Thoracic aorta (tissue), 2 donors: ENCODE data around the gene TMEM184B. TPM values are rescaled to one million over a fixed set of nuclear protein-coding genes. Genes with fewer than 3 reads are reported as not detected.
A peak's percentile ranks its signal among the peaks of the same experiment; 100 is the strongest.

Source experiments
- ATAC-seq: fragments of 150-250 bp; one replicate; pipeline ENCODE4 v1.8.0; 2017; ENCODE audit warnings: low read depth; ENCODE audit not compliant: insufficient number of reproducible peaks, low FRiP score
- DNase-seq: peaks from one replicate; pipeline ENCODE4 v3.0.0-alpha.2; 2020; ENCODE audit warnings: low spot score
- H3K27ac ChIP-seq, 2 donors: fragments of 200-600 bp; sonication (generic); 1 replicate in 1 of 2; 2 replicates in 1 of 2; pipeline ENCODE4 v1.5.1; 2016; ENCODE audit warnings: mild to moderate bottlenecking in 2 of 2, moderate library complexity in 2 of 2
- H3K27me3 ChIP-seq: fragments of 200-600 bp; sonication (generic); replicated peaks from 2 replicates; pipeline ENCODE4 v1.6.0; 2016; ENCODE audit warnings: mild to moderate bottlenecking; ENCODE audit not compliant: insufficient read depth
- H3K36me3 ChIP-seq: fragments of 200-600 bp; sonication (generic); one replicate; pipeline ENCODE4 v1.5.1; 2016
- H3K4me1 ChIP-seq, 2 donors: fragments of 200-600 bp; sonication (generic); 1 replicate in 1 of 2; 2 replicates in 1 of 2; pipeline versions ENCODE4 v1.5.1 to v1.6.0; 2016; ENCODE audit warnings: low read depth in 2 of 2, mild to moderate bottlenecking in 1 of 2; ENCODE audit not compliant: control insufficient read depth in 1 of 2
- H3K4me3 ChIP-seq: fragments of 200-600 bp; sonication (generic); 2 replicates; pipeline ENCODE4 v1.5.1; 2016; ENCODE audit warnings: mild to moderate bottlenecking
- H3K9me3 ChIP-seq: fragments of 200-600 bp; sonication (generic); 2 replicates; pipeline ENCODE4 v1.5.1; 2016
- total RNA-seq, 2 donors: library from RNA; depleted of rRNA; stranded (reverse); fragments of >200 nt; gene quantifications; one replicate each; pipeline versions ENCODE4 v1.1.0 to v1.2.3, GENCODE V29; 2016
- TF ChIP-seq, protein P1 (sequence below): fragments of 200-600 bp; sonication (generic); IDR thresholded peaks from one replicate; pipeline ENCODE4 v1.5.1; 2019; ENCODE audit warnings: antibody characterized with exemption

The TMEM184B gene
- total RNA-seq, 2 donors from 2014 or later = 134 to 254 TPM

DNA sequence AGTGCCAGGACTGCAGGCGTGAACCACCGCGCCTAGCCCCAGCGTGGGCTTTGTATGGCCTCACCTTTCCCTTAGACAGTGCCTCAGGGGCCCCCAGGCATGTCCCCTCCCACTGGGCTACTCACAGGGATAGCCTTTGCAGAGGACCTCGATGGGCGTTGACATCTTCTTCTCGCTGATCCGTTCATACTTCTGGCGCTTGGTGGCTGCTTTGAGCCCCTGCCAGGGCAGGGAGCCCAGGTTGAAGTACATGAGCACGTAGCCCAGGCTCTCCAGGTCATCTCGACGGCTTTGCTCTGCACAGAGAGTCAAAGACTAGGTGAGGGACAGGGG, 26.9 kb upstream of the TMEM184B start:
- Histone ChIP-seq H3K27me3 (no peaks in the 10 kb centered on the region), H3K4me1 (peaks cover 12 to 33% of the 10 kb centered on the region in 2 donors), H3K27ac (no peak overlapping the region), H3K36me3 (peaks cover 76% of the 10 kb centered on the region), H3K4me3 (no peak overlapping the region), H3K9me3 (no peaks in the 10 kb centered on the region)
- TF ChIP-seq, protein P1, sequence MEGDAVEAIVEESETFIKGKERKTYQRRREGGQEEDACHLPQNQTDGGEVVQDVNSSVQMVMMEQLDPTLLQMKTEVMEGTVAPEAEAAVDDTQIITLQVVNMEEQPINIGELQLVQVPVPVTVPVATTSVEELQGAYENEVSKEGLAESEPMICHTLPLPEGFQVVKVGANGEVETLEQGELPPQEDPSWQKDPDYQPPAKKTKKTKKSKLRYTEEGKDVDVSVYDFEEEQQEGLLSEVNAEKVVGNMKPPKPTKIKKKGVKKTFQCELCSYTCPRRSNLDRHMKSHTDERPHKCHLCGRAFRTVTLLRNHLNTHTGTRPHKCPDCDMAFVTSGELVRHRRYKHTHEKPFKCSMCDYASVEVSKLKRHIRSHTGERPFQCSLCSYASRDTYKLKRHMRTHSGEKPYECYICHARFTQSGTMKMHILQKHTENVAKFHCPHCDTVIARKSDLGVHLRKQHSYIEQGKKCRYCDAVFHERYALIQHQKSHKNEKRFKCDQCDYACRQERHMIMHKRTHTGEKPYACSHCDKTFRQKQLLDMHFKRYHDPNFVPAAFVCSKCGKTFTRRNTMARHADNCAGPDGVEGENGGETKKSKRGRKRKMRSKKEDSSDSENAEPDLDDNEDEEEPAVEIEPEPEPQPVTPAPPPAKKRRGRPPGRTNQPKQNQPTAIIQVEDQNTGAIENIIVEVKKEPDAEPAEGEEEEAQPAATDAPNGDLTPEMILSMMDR = no peak
- ATAC-seq (no peak), DNase-seq (no peak)

DNA sequence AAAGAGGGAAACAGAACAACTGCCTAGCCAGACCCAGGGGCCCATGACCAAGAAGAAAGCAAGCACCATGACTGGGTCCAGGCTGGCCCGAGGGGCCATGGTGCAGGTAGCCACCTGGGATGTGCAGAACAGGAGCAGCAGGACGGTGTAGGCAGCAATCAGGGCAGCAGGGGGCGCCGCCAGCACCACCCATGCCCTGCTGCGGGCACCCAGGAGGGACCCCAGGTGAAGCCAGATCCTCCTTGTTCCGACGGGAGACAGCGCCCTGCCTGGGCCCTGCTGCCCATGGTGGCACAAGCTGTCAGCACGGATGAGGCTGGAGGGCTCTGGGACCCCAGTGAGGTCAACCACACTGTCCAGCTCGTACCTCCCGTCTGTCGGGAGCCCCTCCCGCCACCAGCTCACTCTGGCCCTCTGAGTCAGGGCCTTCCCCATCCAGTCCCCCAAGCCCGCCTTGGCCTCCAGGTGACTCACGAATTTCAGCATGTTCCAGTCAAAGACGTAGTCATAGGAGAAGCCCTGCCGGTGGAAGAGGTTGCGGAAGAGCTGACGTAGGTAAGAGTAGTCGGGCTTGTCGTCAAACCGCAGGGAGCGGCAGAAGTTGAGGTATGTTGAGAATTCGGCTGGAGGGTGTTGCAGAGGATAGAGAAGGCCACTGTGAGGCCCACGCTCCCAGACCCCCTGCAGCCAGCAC, 25.6 kb upstream of the TMEM184B start:
- no peaks in the 10 kb centered on the region for H3K27me3 ChIP-seq
- ATAC-seq (no peak), DNase-seq (no peak)
- TF ChIP-seq, protein P1 = peak; percentile 26
- H3K27ac ChIP-seq = no peak overlapping the region
- peaks cover 84% of the 10 kb centered on the region for H3K36me3 ChIP-seq
- H3K4me1 ChIP-seq = peaks cover under 1 to 20% of the 10 kb centered on the region in 2 donors
- H3K9me3 ChIP-seq = no peaks in the 10 kb centered on the region
- no peak overlapping the region for H3K4me3 ChIP-seq

DNA sequence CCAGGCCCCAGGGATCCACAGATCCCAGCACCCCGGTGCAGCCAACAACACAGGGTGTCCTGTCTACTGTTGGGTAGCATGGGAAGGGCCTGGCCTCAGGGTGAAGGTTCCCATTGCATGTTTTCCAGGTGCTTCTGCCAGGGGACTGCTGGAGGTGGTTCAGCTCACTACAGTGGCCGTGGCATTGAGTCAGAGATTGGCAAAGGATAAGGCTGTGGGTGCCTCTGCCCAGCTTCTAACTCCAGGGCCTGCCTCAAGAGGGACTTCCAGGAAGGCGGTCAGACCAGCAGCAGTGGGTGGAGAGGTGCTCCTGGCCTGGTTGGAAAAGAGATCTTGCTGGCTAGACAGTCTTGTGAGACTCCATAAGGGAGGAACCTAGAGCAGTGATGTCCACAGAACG, 23.6 kb upstream of the TMEM184B start:
- ATAC-seq = peak; percentile 21
- H3K36me3 ChIP-seq = peaks cover 84% of the 10 kb centered on the region
- no peak for DNase-seq
- no peaks in the 10 kb centered on the region for H3K27me3 ChIP-seq
- peak overlapping the region in 1 of 2 donors; percentile 13 for H3K27ac ChIP-seq
- H3K4me1 ChIP-seq = peaks cover 0 to 9% of the 10 kb centered on the region in 2 donors
- no peaks in the 10 kb centered on the region for H3K9me3 ChIP-seq
- TF ChIP-seq, protein P1 = no peak
- H3K4me3 ChIP-seq = no peak overlapping the region

DNA sequence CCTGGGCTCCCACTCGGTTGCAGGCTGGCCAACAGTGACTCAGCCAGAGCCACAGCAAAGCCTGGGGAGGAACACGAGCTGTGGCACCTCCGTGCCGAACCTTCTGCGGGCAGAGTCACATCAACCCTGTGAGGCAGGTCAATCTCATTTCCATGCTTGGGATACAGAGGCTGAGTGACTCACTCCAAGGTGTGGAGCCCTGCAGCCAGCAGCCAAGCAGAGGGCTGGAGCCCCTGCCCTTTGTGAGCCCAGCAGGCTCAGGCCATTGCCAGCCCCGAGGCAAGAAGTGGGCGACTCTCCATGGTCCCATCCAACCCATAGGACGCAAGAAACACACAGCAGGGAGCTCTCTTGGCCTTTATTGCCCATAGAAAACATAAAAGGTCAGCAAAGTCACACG, 23.1 kb upstream of the TMEM184B start:
- Histone ChIP-seq H3K4me3 (no peak overlapping the region), H3K36me3 (peaks cover 79% of the 10 kb centered on the region), H3K9me3 (no peaks in the 10 kb centered on the region), H3K27me3 (no peaks in the 10 kb centered on the region), H3K4me1 (peaks cover 0 to 9% of the 10 kb centered on the region in 2 donors), H3K27ac (no peak overlapping the region)
- TF ChIP-seq, protein P1 = no peak
- DNase-seq (no peak), ATAC-seq (no peak)

DNA sequence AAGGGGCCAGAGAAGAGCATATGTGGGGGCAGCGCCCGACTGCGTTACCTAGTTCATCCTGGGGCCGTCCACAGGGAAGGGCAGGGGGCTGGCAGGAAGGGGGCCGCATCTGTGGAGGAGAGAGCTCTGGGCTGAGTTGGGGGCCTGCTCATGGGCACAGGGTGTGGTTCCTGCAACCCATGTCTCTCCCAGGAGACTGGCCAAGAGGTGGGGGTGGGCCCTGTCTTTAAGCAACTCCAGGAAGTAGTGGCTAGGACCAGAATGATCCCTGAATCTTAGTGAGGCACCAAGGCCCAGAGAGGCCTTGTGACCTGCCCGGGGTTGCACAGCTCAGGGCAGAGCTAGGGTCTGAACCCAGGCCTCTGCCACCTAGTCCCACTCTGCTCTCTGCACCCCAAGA, 22.5 kb upstream of the TMEM184B start:
- Histone ChIP-seq H3K4me3 (no peak overlapping the region), H3K9me3 (no peaks in the 10 kb centered on the region), H3K36me3 (peaks cover 74% of the 10 kb centered on the region), H3K4me1 (peaks cover 0 to 9% of the 10 kb centered on the region in 2 donors), H3K27me3 (no peaks in the 10 kb centered on the region), H3K27ac (peak overlapping the region in 1 of 2 donors; percentile 14)
- DNase-seq (no peak), ATAC-seq (no peak)
- TF ChIP-seq, protein P1 = no peak
